Stimulated activated CD8-positive, alpha-beta memory T cell treated with anti-CD3 and anti-CD28 coated beads, Interleukin-7, amount 100 ng/mL, for 4 hours (primary cell): ENCODE results near the gene EPHB4.

Experiments used
- DNase-seq, 2 donors: peaks; one replicate each; pipeline ENCODE4 v3.0.0-alpha.2; 2020; ENCODE audit warnings: low read depth in 2 of 2

The EPHB4 gene

GRCh38 chr7:100854146-100854895 lies 27.0 kb upstream of the EPHB4 start:
- DNase-seq = no peak

GRCh38 chr7:100852048-100852872 lies 24.9 kb upstream of the EPHB4 start, which contains the start of gene SLC12A9:
Gene SLC12A9, plus strand, starts transcription at chr7:100852713. Its CDS starts 1,485 bp downstream, at chr7:100854198.
- DNase-seq = peak; percentile 59 to 80

GRCh38 chr7:100847360-100847759 lies 20.0 kb upstream of the EPHB4 start:
- no peak for DNase-seq

GRCh38 chr7:100840470-100841100 lies 13.3 kb upstream of the EPHB4 start:
- no peak for DNase-seq

GRCh38 chr7:100839361-100839760 lies 12.0 kb upstream of the EPHB4 start:
- no peak for DNase-seq

- DNase-seq = peak; percentile 53 to 76
Measured at GRCh38 chr7:100837099-100837836, 9.9 kb upstream of the EPHB4 start.

- no peak for DNase-seq
Measured at GRCh38 chr7:100836812-100837098, 9.4 kb upstream of the EPHB4 start.

GRCh38 chr7:100835903-100836811 lies 8.8 kb upstream of the EPHB4 start:
- no peak for DNase-seq

GRCh38 chr7:100832281-100832633 lies 4.9 kb upstream of the EPHB4 start:
- DNase-seq = no peak

GRCh38 chr7:100830396-100830795 lies 3.1 kb upstream of the EPHB4 start:
- no peak for DNase-seq

- no peak for DNase-seq
Measured at GRCh38 chr7:100829150-100829716, 1.9 kb upstream of the EPHB4 start.

- no peak for DNase-seq
Measured at GRCh38 chr7:100826514-100827329, 601 bp downstream of the EPHB4 start.

GRCh38 chr7:100825751-100826513 lies 1.4 kb downstream of the EPHB4 start:
- no peak for DNase-seq

- no peak for DNase-seq
Measured at GRCh38 chr7:100825215-100825671, 2.1 kb downstream of the EPHB4 start.

GRCh38 chr7:100824499-100825214 lies 2.7 kb downstream of the EPHB4 start:
- DNase-seq = no peak

- no peak for DNase-seq
Measured at GRCh38 chr7:100823534-100823933, 3.8 kb downstream of the EPHB4 start.

- no peak for DNase-seq
Measured at GRCh38 chr7:100823140-100823525, 4.2 kb downstream of the EPHB4 start.
